ENCODE measurements around the gene TMEM150A.

DNA sequence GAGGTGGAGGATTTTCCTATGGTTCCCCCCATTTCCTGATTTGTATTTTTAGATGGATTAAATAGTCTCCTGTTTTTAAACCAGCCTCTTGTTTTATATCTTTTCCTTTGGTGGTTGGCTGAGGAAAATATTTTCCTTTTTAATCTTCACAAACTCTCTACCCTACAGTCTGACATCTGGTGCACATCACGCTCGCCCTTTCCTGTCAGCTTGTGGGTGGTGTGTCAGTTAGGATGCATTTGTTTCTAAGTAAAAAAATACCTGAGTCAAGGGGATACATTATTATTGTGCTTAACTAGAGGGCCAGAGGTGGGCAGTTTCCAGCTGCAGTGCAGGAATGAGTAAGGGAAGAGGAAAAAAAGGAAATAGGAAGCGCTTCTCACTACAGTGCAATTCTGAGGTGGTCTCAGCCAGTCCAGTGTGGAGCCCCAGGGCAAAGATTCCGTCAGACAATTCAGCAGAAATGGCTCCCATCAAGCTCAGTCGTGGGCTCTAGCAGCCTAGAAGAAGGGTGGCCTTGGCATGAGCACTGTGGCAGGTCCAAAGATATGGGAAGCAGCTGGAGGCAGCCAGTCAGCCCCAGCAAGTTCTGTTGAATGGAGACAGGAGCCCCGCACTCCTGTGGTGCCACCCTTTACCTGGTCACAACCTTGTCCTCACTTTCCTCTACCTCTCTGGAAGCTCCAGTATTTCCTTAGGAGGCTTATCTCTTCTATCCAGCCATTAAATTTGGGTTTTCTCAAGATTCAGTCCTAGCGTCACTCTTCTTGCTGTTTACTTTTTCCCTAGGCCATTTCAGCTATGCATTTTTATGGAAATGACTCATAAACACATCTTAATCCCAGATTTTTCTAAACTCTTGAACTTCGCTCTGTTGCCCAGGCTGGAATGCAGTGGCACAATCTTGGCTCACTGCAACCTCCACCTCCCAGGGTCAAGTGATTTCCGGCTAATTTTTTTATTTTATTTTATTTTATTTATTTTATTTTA is 47.0 kb upstream of the TMEM150A start:
- TF ChIP-seq, protein P1, sequence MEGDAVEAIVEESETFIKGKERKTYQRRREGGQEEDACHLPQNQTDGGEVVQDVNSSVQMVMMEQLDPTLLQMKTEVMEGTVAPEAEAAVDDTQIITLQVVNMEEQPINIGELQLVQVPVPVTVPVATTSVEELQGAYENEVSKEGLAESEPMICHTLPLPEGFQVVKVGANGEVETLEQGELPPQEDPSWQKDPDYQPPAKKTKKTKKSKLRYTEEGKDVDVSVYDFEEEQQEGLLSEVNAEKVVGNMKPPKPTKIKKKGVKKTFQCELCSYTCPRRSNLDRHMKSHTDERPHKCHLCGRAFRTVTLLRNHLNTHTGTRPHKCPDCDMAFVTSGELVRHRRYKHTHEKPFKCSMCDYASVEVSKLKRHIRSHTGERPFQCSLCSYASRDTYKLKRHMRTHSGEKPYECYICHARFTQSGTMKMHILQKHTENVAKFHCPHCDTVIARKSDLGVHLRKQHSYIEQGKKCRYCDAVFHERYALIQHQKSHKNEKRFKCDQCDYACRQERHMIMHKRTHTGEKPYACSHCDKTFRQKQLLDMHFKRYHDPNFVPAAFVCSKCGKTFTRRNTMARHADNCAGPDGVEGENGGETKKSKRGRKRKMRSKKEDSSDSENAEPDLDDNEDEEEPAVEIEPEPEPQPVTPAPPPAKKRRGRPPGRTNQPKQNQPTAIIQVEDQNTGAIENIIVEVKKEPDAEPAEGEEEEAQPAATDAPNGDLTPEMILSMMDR (conservative IDR thresholded peaks at IDR 0.05; ENCODE audit: low read depth, low read length), result no peak
- TF ChIP-seq RFX5 (IDR thresholded peaks at IDR 0.05; ENCODE audit: low read depth, low read length), result no peak
- peak; percentile 40 for TF ChIP-seq BHLHE40 (IDR thresholded peaks at IDR 0.05; ENCODE audit: low read depth, low read length)
- TF ChIP-seq RAD21 (IDR thresholded peaks at IDR 0.05; ENCODE audit: low read length), result no peak
- no peak for TF ChIP-seq POLR2A (IDR thresholded peaks at IDR 0.05; ENCODE audit: low read depth, low read length)
- no peak for TF ChIP-seq SMC3 (IDR thresholded peaks at IDR 0.05; ENCODE audit: low read depth, low read length)
- no peak for TF ChIP-seq USF2 (IDR thresholded peaks at IDR 0.05; ENCODE audit: low read depth, low read length)
- TF ChIP-seq CEBPB (IDR thresholded peaks at IDR 0.05; ENCODE audit: low read depth, low read length), result peak; percentile 41; the same call in 1 of the 2 replicates
- no peak for TF ChIP-seq ELK1 (IDR thresholded peaks at IDR 0.05; ENCODE audit: borderline replicate concordance, low read depth, low read length)
- no peak for TF ChIP-seq MAZ (IDR thresholded peaks at IDR 0.05; ENCODE audit: borderline replicate concordance, low read depth, low read length)
- no peak for TF ChIP-seq MAFK (IDR thresholded peaks at IDR 0.05; ENCODE audit: low read depth, low read length)

Data from IMR-90 (cell line).